Measurements from ENCODE around the gene IMMP2L.

DNA sequence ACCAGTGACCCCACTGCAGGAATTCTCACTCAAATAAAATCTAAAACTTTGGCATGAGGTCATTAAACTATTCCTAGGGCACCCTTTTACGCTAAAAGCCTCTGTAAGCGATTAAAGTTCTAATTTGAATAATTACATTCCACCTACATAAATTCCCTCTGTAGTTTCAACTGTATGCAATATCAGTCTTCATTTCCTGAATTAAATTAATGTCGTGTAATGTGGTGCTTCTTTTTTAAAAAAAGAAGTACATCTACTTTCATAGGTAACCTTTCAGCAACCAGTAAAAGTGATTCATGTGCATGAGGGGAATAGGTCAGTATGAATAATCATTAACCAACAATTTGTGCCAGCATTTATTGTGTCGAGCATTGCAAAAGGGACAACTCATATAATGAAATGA lies 44.7 kb downstream of the IMMP2L start:
- TF ChIP-seq, protein P1, sequence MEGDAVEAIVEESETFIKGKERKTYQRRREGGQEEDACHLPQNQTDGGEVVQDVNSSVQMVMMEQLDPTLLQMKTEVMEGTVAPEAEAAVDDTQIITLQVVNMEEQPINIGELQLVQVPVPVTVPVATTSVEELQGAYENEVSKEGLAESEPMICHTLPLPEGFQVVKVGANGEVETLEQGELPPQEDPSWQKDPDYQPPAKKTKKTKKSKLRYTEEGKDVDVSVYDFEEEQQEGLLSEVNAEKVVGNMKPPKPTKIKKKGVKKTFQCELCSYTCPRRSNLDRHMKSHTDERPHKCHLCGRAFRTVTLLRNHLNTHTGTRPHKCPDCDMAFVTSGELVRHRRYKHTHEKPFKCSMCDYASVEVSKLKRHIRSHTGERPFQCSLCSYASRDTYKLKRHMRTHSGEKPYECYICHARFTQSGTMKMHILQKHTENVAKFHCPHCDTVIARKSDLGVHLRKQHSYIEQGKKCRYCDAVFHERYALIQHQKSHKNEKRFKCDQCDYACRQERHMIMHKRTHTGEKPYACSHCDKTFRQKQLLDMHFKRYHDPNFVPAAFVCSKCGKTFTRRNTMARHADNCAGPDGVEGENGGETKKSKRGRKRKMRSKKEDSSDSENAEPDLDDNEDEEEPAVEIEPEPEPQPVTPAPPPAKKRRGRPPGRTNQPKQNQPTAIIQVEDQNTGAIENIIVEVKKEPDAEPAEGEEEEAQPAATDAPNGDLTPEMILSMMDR (IDR thresholded peaks at IDR 0.05), result no peak
- TF ChIP-seq EZH2phosphoT487 (IDR thresholded peaks at IDR 0.05) (no peak), EZH2 (IDR thresholded peaks at IDR 0.05) (no peak)
